Choroid plexus epithelial cell (primary cell): ENCODE measurements around the gene PLXND1.

ENCODE experiments used
- DNase-seq: peaks from one replicate; pipeline ENCODE4 v3.0.0-alpha.2; 2010; ENCODE audit warnings: low read depth
- H3K4me3 ChIP-seq: 2 replicates; pipeline ENCODE4 v1.5.1; 2011; ENCODE audit warnings: low read depth, mild to moderate bottlenecking, control low read depth, low read length, moderate library complexity
- CTCF ChIP-seq: conservative IDR thresholded peaks from 2 replicates; pipeline ENCODE4 v1.5.1; 2011; ENCODE audit warnings: low read depth, mild to moderate bottlenecking, control low read depth, inconsistent platforms, low read length, moderate library complexity

PLXND1 gene

GRCh38 chr3:129514563-129514962 lies 91.9 kb downstream of the PLXND1 start:
- TF ChIP-seq CTCF, result no peak
- DNase-seq, result no peak
- no peak overlapping the region for H3K4me3 ChIP-seq

- TF ChIP-seq CTCF, result no peak
- no peak for DNase-seq
- H3K4me3 ChIP-seq, result no peak overlapping the region
Observed at GRCh38 chr3:129514110-129514509, 92.4 kb downstream of the PLXND1 start.

GRCh38 chr3:129513705-129514104 lies 92.8 kb downstream of the PLXND1 start:
- no peak for DNase-seq
- no peak for TF ChIP-seq CTCF
- H3K4me3 ChIP-seq, result no peak overlapping the region

GRCh38 chr3:129512595-129512994 lies 93.9 kb downstream of the PLXND1 start:
- no peak for TF ChIP-seq CTCF
- no peak overlapping the region for H3K4me3 ChIP-seq
- no peak for DNase-seq

- no peak for TF ChIP-seq CTCF
- no peak overlapping the region for H3K4me3 ChIP-seq
- no peak for DNase-seq
Observed at GRCh38 chr3:129507181-129507831, 99.2 kb downstream of the PLXND1 start.

GRCh38 chr3:129506231-129506742 lies 100.2 kb downstream of the PLXND1 start:
- H3K4me3 ChIP-seq, result no peak overlapping the region
- TF ChIP-seq CTCF, result no peak
- DNase-seq, result no peak

- DNase-seq, result no peak
- H3K4me3 ChIP-seq, result no peak overlapping the region
- TF ChIP-seq CTCF, result no peak
Observed at GRCh38 chr3:129505341-129505740, 101.1 kb downstream of the PLXND1 start.
